ENCODE data around the gene ENPP3. TPM values are rescaled to one million over a fixed set of nuclear protein-coding genes. Genes with fewer than 3 reads are reported as not detected.
A peak's percentile ranks its signal among the peaks of the same experiment; 100 is the strongest.

Gene ENPP3
- total RNA-seq, 1 donor from 2014 or later: 0.40 TPM

DNA sequence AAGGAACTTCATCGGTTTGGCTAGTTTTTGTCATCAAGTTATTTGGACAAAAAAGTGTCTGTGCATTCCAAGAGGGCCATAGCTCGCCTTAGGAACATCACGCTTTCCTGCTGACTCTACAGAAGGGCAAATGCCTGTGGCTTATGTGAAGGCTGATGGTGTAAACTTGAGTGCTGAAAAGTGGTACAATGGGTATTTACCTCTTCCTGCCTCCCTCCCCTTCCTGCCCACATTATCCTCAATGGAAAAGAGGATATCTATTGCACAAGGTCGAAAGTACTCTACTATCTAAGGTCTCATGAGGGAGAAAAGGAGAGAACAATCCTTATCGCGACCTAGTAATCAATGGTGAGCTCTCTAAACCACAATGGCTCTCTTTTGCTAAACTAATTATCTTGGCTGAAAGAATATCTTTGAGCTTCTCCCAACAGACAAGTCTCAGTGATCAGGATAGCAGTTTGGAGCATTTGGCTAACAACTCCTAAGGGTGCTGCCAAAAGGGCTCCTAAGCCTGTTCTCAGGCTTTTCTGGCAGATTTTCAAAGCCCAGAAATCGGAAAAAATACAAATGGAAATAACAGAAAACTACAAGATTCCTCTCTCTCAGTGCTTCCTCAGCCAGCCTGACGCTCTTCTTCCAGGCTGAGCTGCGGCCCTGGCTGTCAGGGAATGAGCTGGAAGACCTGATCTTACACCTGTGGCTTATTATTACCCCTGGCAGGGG lies 128.1 kb downstream of the ENPP3 start:
- no peak for DNase-seq (ENCODE audit: low read depth in 2 of 2)

- no peak for DNase-seq (ENCODE audit: low read depth in 2 of 2)
Observed at GRCh38 chr6:131765804-131766135, 128.7 kb downstream of the ENPP3 start.

GRCh38 chr6:131766631-131767030 lies 129.5 kb downstream of the ENPP3 start:
- no peak for DNase-seq (ENCODE audit: low read depth in 2 of 2)

DNA sequence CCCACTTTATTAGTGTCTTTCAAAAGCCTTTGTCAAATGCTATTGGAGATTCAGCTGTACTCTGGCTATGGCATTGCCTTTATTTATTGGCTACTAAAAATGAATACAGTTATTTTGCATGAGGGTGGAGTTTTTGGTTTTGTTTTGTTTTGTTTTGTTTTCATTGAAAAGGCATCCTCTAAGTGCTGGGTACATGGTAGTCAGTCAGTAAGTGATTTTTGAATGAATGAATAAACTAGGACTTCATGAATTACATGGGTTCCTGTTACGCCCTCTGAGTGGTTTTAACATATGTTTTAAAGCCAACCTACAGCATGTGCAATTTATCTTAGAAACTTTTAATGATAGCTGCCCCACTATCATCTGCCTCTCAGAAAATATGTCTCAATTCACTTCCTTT lies 131.9 kb downstream of the ENPP3 start:
- no peak for DNase-seq (ENCODE audit: low read depth in 2 of 2)

DNA sequence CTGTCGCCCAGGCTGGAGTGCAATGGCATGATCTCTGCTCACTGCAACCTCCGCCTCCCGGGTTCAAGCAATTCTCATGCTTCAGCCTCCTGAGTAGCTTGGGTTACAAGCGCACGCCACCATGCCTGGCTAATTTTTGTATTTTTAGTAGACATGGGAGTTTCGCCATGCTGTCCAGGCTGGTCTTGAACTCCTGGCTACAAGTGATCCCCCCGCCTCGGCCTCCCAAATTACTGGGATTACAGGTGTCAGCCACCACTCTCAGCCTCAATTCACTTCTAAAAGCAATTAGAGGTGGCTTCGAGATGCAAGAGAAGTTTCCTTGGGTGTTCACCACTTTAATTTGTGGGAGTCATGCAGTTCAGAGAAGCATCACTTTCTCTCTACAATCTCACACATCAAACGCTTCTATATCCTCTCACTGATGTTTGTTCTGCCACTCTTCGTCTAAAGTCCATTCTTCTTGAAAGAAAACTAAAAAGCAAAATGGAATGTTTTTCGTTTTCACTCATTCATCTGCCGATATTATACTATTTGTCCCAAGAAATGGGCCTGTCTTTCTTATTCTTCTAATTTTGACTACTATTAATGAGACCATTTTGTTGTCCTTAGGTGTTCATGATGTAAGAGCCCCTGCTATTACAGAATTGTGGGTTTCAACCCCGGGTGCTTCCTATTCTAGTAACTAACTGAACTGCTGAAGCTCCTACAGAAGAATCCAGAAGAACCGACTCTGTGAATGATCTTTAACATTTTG lies 132.5 kb downstream of the ENPP3 start:
- no peak for DNase-seq (ENCODE audit: low read depth in 2 of 2)

DNA sequence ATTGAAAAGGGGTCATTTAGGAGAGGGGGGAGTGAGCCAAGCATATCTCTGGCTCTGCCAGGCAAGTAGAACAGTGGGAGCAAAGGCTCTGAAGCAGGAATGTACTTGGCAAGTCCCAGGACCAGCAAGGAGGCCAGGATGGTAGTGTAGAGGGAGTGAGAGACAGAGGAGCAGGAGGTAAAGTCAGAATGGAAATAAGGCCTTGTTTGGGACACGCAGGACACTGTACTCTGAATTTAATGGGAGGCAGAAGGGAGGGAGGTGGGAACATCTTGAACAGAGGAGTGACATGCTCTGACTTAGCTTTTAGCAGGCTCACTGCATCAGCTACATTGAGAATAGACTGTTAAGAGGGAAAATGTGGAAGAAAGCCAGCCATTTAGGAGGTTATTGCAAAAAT lies 133.7 kb downstream of the ENPP3 start:
- DNase-seq (ENCODE audit: low read depth in 2 of 2): no peak

- DNase-seq (ENCODE audit: low read depth in 2 of 2): no peak
Observed at GRCh38 chr6:131773284-131773950, 136.3 kb downstream of the ENPP3 start.

DNA sequence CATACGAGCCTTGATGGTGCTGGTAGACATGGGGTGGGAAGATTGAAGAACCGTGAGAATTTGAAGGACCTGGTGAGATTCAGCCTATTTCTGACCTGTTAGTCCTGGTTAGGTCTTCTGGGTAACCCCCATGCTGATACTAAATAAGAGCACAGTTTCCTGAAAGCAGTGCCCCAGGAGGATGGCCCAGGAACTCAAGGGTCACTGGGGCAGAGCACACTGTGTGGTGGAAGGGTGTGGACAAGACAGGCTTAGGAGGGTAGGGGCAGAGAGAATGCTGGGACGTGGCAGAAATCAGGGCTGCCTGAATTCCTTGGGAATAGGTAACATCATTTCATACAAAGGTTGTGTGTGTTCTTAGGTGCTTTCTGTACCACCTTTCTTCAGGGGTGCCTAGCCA lies 138.8 kb downstream of the ENPP3 start:
- DNase-seq (ENCODE audit: low read depth in 2 of 2): no peak

DNA sequence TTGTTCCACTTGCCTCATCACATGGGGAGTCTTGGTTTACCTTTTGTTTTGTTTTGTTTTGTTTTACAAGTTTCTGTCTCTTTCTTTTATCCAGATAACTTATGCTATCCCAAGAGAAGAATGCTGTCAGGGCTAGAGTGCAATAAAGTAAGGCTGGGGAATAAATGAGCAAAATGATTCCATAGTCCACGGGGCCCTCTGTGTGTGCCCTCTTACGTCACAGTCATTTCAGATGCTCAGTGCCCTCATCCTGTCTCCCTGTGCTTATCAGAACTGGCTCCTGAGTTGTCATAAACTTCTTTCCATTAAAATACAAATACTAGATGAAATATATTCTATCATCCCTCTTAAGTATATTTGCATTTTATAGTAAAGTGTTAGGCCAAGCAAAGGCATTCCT lies 139.9 kb downstream of the ENPP3 start:
- no peak for DNase-seq (ENCODE audit: low read depth in 2 of 2)

- DNase-seq (ENCODE audit: low read depth in 2 of 2): no peak
Observed at GRCh38 chr6:131778169-131778568, 141.1 kb downstream of the ENPP3 start.

DNA sequence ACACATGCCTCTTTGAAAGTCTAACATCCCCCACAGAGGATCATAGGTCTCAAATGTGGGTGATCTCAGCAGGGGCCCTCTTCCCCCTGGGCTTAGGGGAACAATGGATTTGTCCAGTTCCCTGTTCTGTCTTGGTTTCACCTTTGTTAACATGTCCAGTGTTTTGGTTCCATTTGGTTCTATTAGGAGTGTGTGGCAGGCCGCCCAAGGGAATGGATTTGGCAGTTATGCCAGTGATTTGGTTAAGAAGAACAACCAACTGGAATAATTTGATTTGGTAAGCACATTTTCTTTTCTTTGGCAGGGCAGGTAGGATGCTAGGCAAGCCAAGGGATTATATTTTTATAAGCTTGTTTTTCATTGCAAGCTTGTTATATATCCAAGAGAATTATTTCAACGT lies 142.2 kb downstream of the ENPP3 start:
- no peak for DNase-seq (ENCODE audit: low read depth in 2 of 2)

GRCh38 chr6:131780600-131780999 lies 143.5 kb downstream of the ENPP3 start:
- no peak for DNase-seq (ENCODE audit: low read depth in 2 of 2)

DNA sequence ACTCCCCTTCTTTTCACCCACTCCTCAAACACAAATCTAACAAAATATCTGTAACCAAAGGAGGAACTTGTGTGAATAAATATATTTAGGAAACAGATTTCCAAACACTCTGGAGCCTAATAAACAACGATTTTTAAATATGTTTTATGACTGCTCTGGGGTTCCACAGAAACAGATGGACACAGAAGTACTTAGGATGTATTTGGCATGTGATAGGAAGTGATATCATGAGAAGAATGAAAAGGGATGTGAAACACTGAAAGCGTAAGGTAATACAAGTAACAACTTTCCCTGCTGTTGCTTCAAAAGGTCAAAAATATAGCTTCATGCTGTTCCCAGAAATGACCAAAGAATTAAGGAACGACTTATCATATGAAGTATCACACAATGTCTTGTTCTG lies 144.6 kb downstream of the ENPP3 start:
- no peak for DNase-seq (ENCODE audit: low read depth in 2 of 2)

GRCh38 chr6:131782764-131783163 lies 145.7 kb downstream of the ENPP3 start:
- DNase-seq (ENCODE audit: low read depth in 2 of 2): peak in 1 of 2 donors; percentile 7

DNA sequence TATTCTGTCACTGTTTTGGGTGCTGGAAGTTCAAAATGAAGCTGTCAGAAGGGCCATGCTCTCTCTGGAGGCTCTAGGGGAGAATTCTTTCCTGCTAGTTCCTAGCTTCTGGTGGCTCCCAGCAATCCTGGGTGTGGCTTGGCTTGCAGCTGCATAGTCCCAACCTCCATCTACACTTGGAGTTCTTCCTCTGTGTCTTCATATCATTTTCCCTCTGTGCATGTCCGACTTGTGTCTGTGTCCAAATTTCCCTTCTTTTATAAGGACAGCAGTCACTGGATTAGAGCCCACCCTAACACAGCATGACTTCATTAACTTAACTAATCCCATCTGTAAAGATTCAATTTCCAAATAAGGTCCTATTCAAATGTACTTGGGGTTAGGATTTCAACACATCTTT lies 147.5 kb downstream of the ENPP3 start:
- no peak for DNase-seq (ENCODE audit: low read depth in 2 of 2)

GRCh38 chr6:131787079-131787478 lies 150.0 kb downstream of the ENPP3 start:
- DNase-seq (ENCODE audit: low read depth in 2 of 2): no peak

- no peak for DNase-seq (ENCODE audit: low read depth in 2 of 2)
Observed at GRCh38 chr6:131787766-131788712, 150.9 kb downstream of the ENPP3 start.

DNA sequence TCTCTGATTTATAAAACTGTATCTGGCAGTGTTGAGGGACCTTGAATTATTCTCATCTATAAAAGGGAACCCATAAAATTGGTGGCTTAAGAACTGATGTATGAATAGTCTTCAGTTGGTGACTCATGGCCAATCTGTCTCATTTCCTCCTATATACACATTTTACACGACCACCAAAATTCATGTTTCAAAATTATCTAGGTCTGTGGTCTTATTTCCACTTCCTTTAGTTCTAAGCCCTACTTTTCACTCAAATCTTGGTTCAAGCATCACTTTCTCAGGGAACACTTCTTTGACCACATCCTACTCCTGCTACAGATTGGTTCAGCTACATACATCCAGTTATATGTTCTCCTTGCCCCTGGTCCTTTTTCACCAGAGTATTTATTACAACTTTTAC lies 152.1 kb downstream of the ENPP3 start:
- DNase-seq (ENCODE audit: low read depth in 2 of 2): no peak

DNA sequence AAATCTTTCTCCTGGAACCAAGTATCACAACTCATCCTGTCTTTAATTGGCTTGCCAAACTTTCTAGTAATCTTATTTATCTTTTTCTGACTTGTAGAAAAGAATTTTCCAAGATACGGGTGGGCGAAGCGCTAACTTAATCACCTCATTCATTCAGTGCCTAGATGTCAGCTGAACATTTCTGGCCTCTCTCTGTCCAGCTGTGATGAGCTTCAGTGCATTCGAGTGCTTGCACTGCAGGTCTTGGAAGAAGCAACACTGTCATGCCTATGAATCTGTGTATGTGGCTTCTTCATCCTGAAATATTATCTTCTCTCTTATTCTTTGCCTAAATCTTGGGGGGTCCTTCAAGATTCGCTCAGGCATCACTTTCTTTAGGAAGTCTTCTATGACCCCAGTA lies 154.4 kb downstream of the ENPP3 start:
- DNase-seq (ENCODE audit: low read depth in 2 of 2): no peak

DNA sequence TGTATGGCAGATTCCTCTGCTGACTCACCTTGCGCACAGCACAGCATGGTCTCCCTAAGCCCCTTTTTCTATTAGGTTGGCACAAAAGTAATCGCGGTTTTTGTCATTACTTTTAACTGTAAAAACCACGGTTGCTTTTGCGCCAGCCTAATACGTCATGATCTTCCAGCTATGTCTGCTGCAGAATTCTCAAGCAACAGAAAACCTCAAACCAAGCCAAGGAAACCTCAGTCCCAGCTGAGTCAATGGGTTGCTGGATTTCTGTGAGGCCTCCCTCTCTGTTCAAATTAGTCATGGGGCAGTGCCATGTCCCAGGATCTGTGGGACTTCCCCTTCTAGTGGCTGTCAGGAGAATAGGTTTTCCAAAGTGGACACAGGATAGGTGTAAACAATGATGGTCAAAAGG lies 155.0 kb downstream of the ENPP3 start:
- no peak for DNase-seq (ENCODE audit: low read depth in 2 of 2)

DNA sequence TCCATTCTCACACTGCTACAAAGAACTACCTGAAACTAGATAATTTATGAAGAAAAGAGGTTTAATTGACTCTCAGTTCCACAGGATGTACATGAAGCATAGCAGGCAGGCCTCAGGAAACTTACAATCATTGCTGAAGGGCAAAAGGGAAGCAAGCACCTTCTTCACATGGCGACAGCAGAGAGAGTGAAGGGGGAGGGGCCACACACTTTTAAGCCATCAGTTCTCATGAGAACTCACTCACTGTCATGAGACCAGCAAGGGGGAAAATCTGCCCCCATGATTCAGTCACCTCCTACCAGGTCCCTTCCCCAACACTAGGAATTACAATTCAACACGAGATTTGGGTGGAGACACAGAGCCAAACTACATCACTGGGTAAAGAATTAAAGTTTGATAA lies 158.3 kb downstream of the ENPP3 start:
- no peak for DNase-seq (ENCODE audit: low read depth in 2 of 2)

Data from lung microvascular endothelial cell (primary cell).